ENCODE measurements around the gene LPP. TPM values are rescaled to one million over a fixed set of nuclear protein-coding genes. Genes with fewer than 3 reads are reported as not detected.
"Not testable (repeated sequence)": the region's sequence is repeated elsewhere in the genome, so short reads cannot be mapped to it uniquely, and the experiment has no call there.

LPP gene
- polyA plus RNA-seq, 2 of the 4 experiments (the other 2 are of a cell fraction) = 11.0 to 30.8 TPM

- no peak for TF ChIP-seq HOXA7 (CRISPR knock-in tag; IDR thresholded peaks at IDR 0.05)
These were observed 285.1 kb downstream of the LPP start (continued) for GRCh38 chr3:188439080-188439479.

- ChIA-PET CTCF (no interaction called here), POLR2A (no interaction called here)
- ATAC-seq (no peak), FAIRE-seq (no peak), DNase-seq (ENCODE audit: low read depth in 1 of 2, low spot score in 1 of 2) (no peak)
- no peak overlapping the region for H3K4me3 ChIP-seq
- no peak overlapping the region for H3K4me2 ChIP-seq
- WGBS (ENCODE audit: missing lambda C conversion rate) = 61% methylated on average over 1 of the region's 1 CpG
- no peak overlapping the region for H3K27ac ChIP-seq
- TF ChIP-seq FOSL2 (IDR thresholded peaks at IDR 0.05) (no peak), FOSL2 (CRISPR knock-in tag; IDR thresholded peaks at IDR 0.05) (no peak), CHD2 (IDR thresholded peaks at IDR 0.05; ENCODE audit: low read length, partially characterized antibody) (no peak), ZSCAN20 (CRISPR knock-in tag; IDR thresholded peaks at IDR 0.05) (no peak), SMC3 (IDR thresholded peaks at IDR 0.05) (no peak), BCL3 (IDR thresholded peaks at IDR 0.05) (no peak), ZNF302 (CRISPR knock-in tag; IDR thresholded peaks at IDR 0.05) (no peak), TP53 (CRISPR knock-in tag; IDR thresholded peaks at IDR 0.05) (no peak), NPAS2 (CRISPR knock-in tag; IDR thresholded peaks at IDR 0.05; ENCODE audit: borderline replicate concordance) (no peak), ZC3H11A (IDR thresholded peaks at IDR 0.05) (no peak), USF2 (IDR thresholded peaks at IDR 0.05) (no peak), NFE2L2 (conservative IDR thresholded peaks at IDR 0.05; ENCODE audit: low read length) (no peak), KDM5A (IDR thresholded peaks at IDR 0.05) (no peak), MAFK (IDR thresholded peaks at IDR 0.05; ENCODE audit: partially characterized antibody) (no peak)
- H3K4me1 ChIP-seq = peaks cover 22% of the 10 kb centered on the region
- no peaks in the 10 kb centered on the region for H3K9me3 ChIP-seq
These were observed 286.5 kb downstream of the LPP start for GRCh38 chr3:188440340-188440972.

GRCh38 chr3:188442430-188442829, 288.5 kb downstream of the LPP start:
- H3K4me2 ChIP-seq = no peak overlapping the region
- no peaks in the 10 kb centered on the region for H3K9me3 ChIP-seq
- POLR2A ChIA-PET = no interaction called here
- WGBS (ENCODE audit: missing lambda C conversion rate) = 95% methylated on average over 8 of the region's 8 CpGs
- H3K4me3 ChIP-seq = no peak overlapping the region
- peaks cover 19% of the 10 kb centered on the region for H3K4me1 ChIP-seq
- no peak for DNase-seq (ENCODE audit: low read depth in 1 of 2, low spot score in 1 of 2)
- ATAC-seq = no peak
- FAIRE-seq = no peak
- no peak overlapping the region for H3K27ac ChIP-seq
- CTCF ChIA-PET = interaction anchor here (2.1 kb wide), 1 partner anchor 702 kb away, joined by 6 read pairs; no protein-coding TSS in a partner anchor
- no peak for TF ChIP-seq CTCF (IDR thresholded peaks at IDR 0.05)
- no peak for TF ChIP-seq HMGXB4 (CRISPR knock-in tag; IDR thresholded peaks at IDR 0.05; ENCODE audit: borderline replicate concordance)
- no peak for TF ChIP-seq TFCP2L1 (CRISPR knock-in tag; IDR thresholded peaks at IDR 0.05)
- TF ChIP-seq JUNB (IDR thresholded peaks at IDR 0.05) = no peak
- no peak for TF ChIP-seq HOXB5 (CRISPR knock-in tag; IDR thresholded peaks at IDR 0.05)
- TF ChIP-seq KDM1A (IDR thresholded peaks at IDR 0.05; ENCODE audit: low read depth) = no peak
- TF ChIP-seq RNF2 (IDR thresholded peaks at IDR 0.05; ENCODE audit: borderline replicate concordance, low read depth) = no peak
- TF ChIP-seq POLR2A (IDR thresholded peaks at IDR 0.05; ENCODE audit: low read length) = no peak
- TF ChIP-seq HEYL (CRISPR knock-in tag; IDR thresholded peaks at IDR 0.05) = no peak
- no peak for TF ChIP-seq SREBF2 (IDR thresholded peaks at IDR 0.05)
- TF ChIP-seq CEBPB (IDR thresholded peaks at IDR 0.05) = no peak
- no peak for TF ChIP-seq RCOR1 (IDR thresholded peaks at IDR 0.05; ENCODE audit: low read depth, low read length)
- TF ChIP-seq SMC3 (IDR thresholded peaks at IDR 0.05) = no peak
- TF ChIP-seq MAFK (IDR thresholded peaks at IDR 0.05; ENCODE audit: partially characterized antibody) = no peak
- no peak for TF ChIP-seq RFX5 (IDR thresholded peaks at IDR 0.05)

- ATAC-seq; POLR2A ChIA-PET; H3K4me2 ChIP-seq; DNase-seq (ENCODE audit: low read depth in 1 of 2, low spot score in 1 of 2); H3K4me3 ChIP-seq; H3K4me1 ChIP-seq; H3K27ac ChIP-seq; H3K9me3 ChIP-seq; CTCF ChIA-PET; FAIRE-seq: not testable (repeated sequence)
- WGBS (ENCODE audit: missing lambda C conversion rate) = 96% methylated on average over 4 of the region's 4 CpGs
These were observed 291.2 kb downstream of the LPP start for GRCh38 chr3:188445175-188445574.
